H1 (cell line): ENCODE data around the gene C14orf93. TPM values are rescaled to one million over a fixed set of nuclear protein-coding genes. Genes with fewer than 3 reads are reported as not detected.

Experiments
- CTCF ChIA-PET: fragments of 300-600 bp; sonication (Branson Sonifier 250); formaldehyde crosslinking; loops from one replicate; lab custom pipeline; 2021; ENCODE audit not compliant: partially characterized antibody; lab: Charles Lee
- POLR2A ChIA-PET: fragments of 300-600 bp; sonication (Branson Sonifier 250); formaldehyde crosslinking; loops from one replicate; lab custom pipeline; 2021; ENCODE audit warnings: inconsistent platforms; ENCODE audit not compliant: partially characterized antibody; lab: Charles Lee
- DNase-seq, 2 experiments: peaks; one replicate each; pipeline versions ENCODE4 v3.0.0 to v3.0.0-alpha.2; 2010 to 2022; ENCODE audit warnings: low spot score in 2 of 2, low read depth in 1 of 2, mixed read lengths in 1 of 2
- FAIRE-seq: peaks from 2 replicates; lab custom pipeline; 2011; peaks lifted over from hg19 to GRCh38; lab: Jason Lieb, UNC
- H2AFZ ChIP-seq: 2 replicates; pipeline ENCODE4 v1.8.1; 2012; ENCODE audit warnings: low read length, inconsistent platforms
- H2AK5ac ChIP-seq: 2 replicates; pipeline ENCODE4 v1.6.1; 2013; ENCODE audit warnings: low read depth, low read length
- H2BK120ac ChIP-seq: replicated peaks from 2 replicates; pipeline ENCODE3; 2013; ENCODE audit warnings: low read depth, low read length, inconsistent platforms
- H2BK12ac ChIP-seq: 2 replicates; pipeline ENCODE4 v1.6.1; 2013; ENCODE audit warnings: low read depth, low read length
- H2BK15ac ChIP-seq: 2 replicates; pipeline ENCODE4 v1.6.1; 2013; ENCODE audit warnings: low read length
- H2BK20ac ChIP-seq: 2 replicates; pipeline ENCODE4 v1.6.1; 2013; ENCODE audit warnings: low read length
- H2BK5ac ChIP-seq: 2 replicates; pipeline ENCODE4 v1.6.1; 2013; ENCODE audit warnings: low read depth, low read length
- H3K14ac ChIP-seq: 2 replicates; pipeline ENCODE4 v1.6.1; 2013; ENCODE audit warnings: inconsistent platforms; ENCODE audit not compliant: insufficient read length
- H3K18ac ChIP-seq: 2 replicates; pipeline ENCODE4 v1.6.1; 2013; ENCODE audit warnings: low read length; ENCODE audit errors: extremely low read depth
- H3K23ac ChIP-seq: 2 replicates; pipeline ENCODE4 v1.6.1; 2013; ENCODE audit warnings: inconsistent platforms; ENCODE audit not compliant: insufficient read length
- H3K23me2 ChIP-seq: 2 replicates; pipeline ENCODE4 v1.6.1; 2013; ENCODE audit warnings: low read depth, low read length
- H3K27ac ChIP-seq: 2 replicates; pipeline ENCODE4 v1.6.1; 2011; ENCODE audit warnings: low read depth, low read length, inconsistent platforms
- H3K27me3 ChIP-seq, 4 experiments: replicated peaks in 1 of 4; 1 replicate in 1 of 4; 2 replicates in 3 of 4; pipeline versions ENCODE4 v1.6.1 to v1.8.1; 2011 to 2013; ENCODE audit warnings: low read length in 3 of 4, mild to moderate bottlenecking in 3 of 4, inconsistent platforms in 2 of 4, mixed read lengths in 2 of 4, moderate library complexity in 1 of 4; ENCODE audit not compliant: control insufficient read depth in 3 of 4, insufficient read depth in 3 of 4; ENCODE audit errors: extremely low read depth in 1 of 4
- H3K36me3 ChIP-seq, 4 experiments: 2 replicates each; pipeline versions ENCODE4 v1.6.1 to v1.8.1; 2011 to 2013; ENCODE audit warnings: mild to moderate bottlenecking in 4 of 4, low read length in 3 of 4, moderate library complexity in 2 of 4, control low read depth in 1 of 4, inconsistent platforms in 1 of 4; ENCODE audit not compliant: insufficient read depth in 4 of 4, control insufficient read depth in 2 of 4
- H3K4ac ChIP-seq: replicated peaks from 2 replicates; pipeline ENCODE3; 2013; ENCODE audit warnings: low read length, low read depth, mixed read lengths, inconsistent platforms; ENCODE audit not compliant: insufficient read length
- H3K4me1 ChIP-seq, 4 experiments: replicated peaks in 1 of 4; 1 replicate in 1 of 4; 2 replicates in 3 of 4; pipeline versions ENCODE4 v1.6.1 to v1.8.1; 2011 to 2013; ENCODE audit warnings: low read length in 3 of 4, inconsistent platforms in 2 of 4, mixed read lengths in 1 of 4; ENCODE audit not compliant: insufficient read depth in 4 of 4, control insufficient read depth in 3 of 4
- H3K4me2 ChIP-seq, 2 experiments: 2 replicates each; pipeline versions ENCODE4 v1.6.1 to v1.8.1; 2011 to 2013; ENCODE audit warnings: low read depth in 2 of 2, low read length in 2 of 2, control low read depth in 1 of 2, inconsistent platforms in 1 of 2, mild to moderate bottlenecking in 1 of 2; ENCODE audit not compliant: insufficient read depth in 1 of 2
- H3K4me3 ChIP-seq, 4 experiments: fragments of 200-600, 300-600 bp in 1 of 4; sonication (generic), shearing (Covaris generic), sonication (Bioruptor Twin) in 1 of 4; 2 replicates each; pipeline versions ENCODE4 v1.5.1 to v1.8.1; 2011 to 2016; ENCODE audit warnings: low read length in 4 of 4, low read depth in 3 of 4, control low read depth in 2 of 4, inconsistent platforms in 2 of 4, mild to moderate bottlenecking in 2 of 4, mixed read lengths in 1 of 4, moderate library complexity in 1 of 4; ENCODE audit not compliant: insufficient read depth in 2 of 4; ENCODE audit errors: extremely low read depth in 1 of 4
- H3K56ac ChIP-seq: replicated peaks from 2 replicates; pipeline ENCODE3; 2013; ENCODE audit warnings: low read depth, mild to moderate bottlenecking, mixed read lengths, low read length, inconsistent platforms; ENCODE audit not compliant: insufficient read length
- H3K79me1 ChIP-seq: 2 replicates; pipeline ENCODE4 v1.6.1; 2013; ENCODE audit warnings: low read depth, low read length, control low read depth
- H3K79me2 ChIP-seq, 2 experiments: 2 replicates each; pipeline versions ENCODE4 v1.6.1 to v1.8.1; 2012 to 2013; ENCODE audit warnings: low read length in 2 of 2, mild to moderate bottlenecking in 2 of 2, inconsistent platforms in 1 of 2; ENCODE audit not compliant: insufficient read depth in 2 of 2, control insufficient read depth in 1 of 2
- H3K9ac ChIP-seq, 4 experiments: replicated peaks in 1 of 4; 1 replicate in 1 of 4; 2 replicates in 3 of 4; pipeline versions ENCODE4 v1.6.1 to v1.8.1; 2011 to 2013; ENCODE audit warnings: low read depth in 3 of 4, low read length in 3 of 4, control low read depth in 2 of 4, mild to moderate bottlenecking in 2 of 4, moderate library complexity in 2 of 4, inconsistent platforms in 1 of 4; ENCODE audit errors: extremely low read depth in 1 of 4
- H3K9me3 ChIP-seq, 2 experiments: 2 replicates each; pipeline versions ENCODE4 v1.6.1 to v1.8.1; 2012 to 2013; ENCODE audit warnings: mild to moderate bottlenecking in 2 of 2, moderate library complexity in 2 of 2, control low read depth in 1 of 2, inconsistent platforms in 1 of 2, low read depth in 1 of 2, low read length in 1 of 2, mixed read lengths in 1 of 2; ENCODE audit not compliant: insufficient read depth in 2 of 2
- H4K20me1 ChIP-seq, 2 experiments: replicated peaks in 1 of 2; 2 replicates each; pipeline versions ENCODE3 to v1.8.1; 2011 to 2013; ENCODE audit warnings: inconsistent platforms in 2 of 2, low read length in 2 of 2, mild to moderate bottlenecking in 1 of 2; ENCODE audit not compliant: insufficient read depth in 2 of 2, control insufficient read depth in 1 of 2
- H4K5ac ChIP-seq: 2 replicates; pipeline ENCODE4 v1.6.1; 2013; ENCODE audit warnings: low read length, low read depth, mixed read lengths, inconsistent platforms; ENCODE audit not compliant: insufficient read length
- H4K8ac ChIP-seq: 2 replicates; pipeline ENCODE4 v1.8.0; 2013; ENCODE audit warnings: mild to moderate bottlenecking, moderate library complexity, low read length, inconsistent platforms; ENCODE audit not compliant: insufficient read depth; ENCODE audit errors: extremely low read depth
- H4K91ac ChIP-seq: replicated peaks from 2 replicates; pipeline ENCODE3; 2013; ENCODE audit warnings: low read length, mixed read lengths, inconsistent platforms; ENCODE audit not compliant: insufficient read length
- ASH2L ChIP-seq: fragments of 200-600, 300-600 bp; sonication (generic); IDR thresholded peaks from one replicate; pipeline ENCODE4 v1.7.1; 2017; ENCODE audit warnings: low read length
- BRCA1 ChIP-seq: IDR thresholded peaks from 2 replicates; pipeline ENCODE4 v1.6.1; 2012; ENCODE audit warnings: low read depth, low read length, improper control_type of control experiment
- FOSL1 ChIP-seq: IDR thresholded peaks from 2 replicates; pipeline ENCODE4 v1.6.1; 2011; ENCODE audit warnings: mild to moderate bottlenecking, low read depth, low read length, moderate library complexity; ENCODE audit not compliant: insufficient read depth
- HDAC6 ChIP-seq: IDR thresholded peaks from one replicate; pipeline ENCODE4 v1.7.1; 2012; ENCODE audit warnings: low read depth, mild to moderate bottlenecking, inconsistent platforms, low read length, moderate library complexity
- JUND ChIP-seq: IDR thresholded peaks from 2 replicates; pipeline ENCODE4 v1.6.1; 2011; ENCODE audit warnings: mild to moderate bottlenecking, improper control_type of control experiment, low read length
- KDM4A ChIP-seq: IDR thresholded peaks from one replicate; pipeline ENCODE4 v1.7.1; 2012; ENCODE audit warnings: low read depth, mild to moderate bottlenecking, moderate library complexity, low read length, inconsistent platforms; ENCODE audit not compliant: severe bottlenecking
- MAFK ChIP-seq: IDR thresholded peaks from 2 replicates; pipeline ENCODE4 v1.6.1; 2012; ENCODE audit warnings: low read depth, mild to moderate bottlenecking, improper control_type of control experiment, low read length
- RAD21 ChIP-seq, 2 experiments: IDR thresholded peaks in 1 of 2; conservative IDR thresholded peaks in 1 of 2; 2 replicates each; pipeline ENCODE4 v1.6.1; 2011; ENCODE audit warnings: low read depth in 2 of 2, low read length in 2 of 2, improper control_type of control experiment in 1 of 2, inconsistent platforms in 1 of 2, mild to moderate bottlenecking in 1 of 2, moderate library complexity in 1 of 2
- RBBP5 ChIP-seq: IDR thresholded peaks from 2 replicates; pipeline ENCODE4 v1.7.1; 2012; ENCODE audit warnings: low read depth, mild to moderate bottlenecking, inconsistent platforms, low read length, moderate library complexity, borderline replicate concordance
- RFX5 ChIP-seq: IDR thresholded peaks from 2 replicates; pipeline ENCODE4 v1.6.1; 2011; ENCODE audit warnings: low read depth, low read length, improper control_type of control experiment, borderline replicate concordance
- WGBS, 2 experiments: shearing (Covaris generic) in 1 of 2; methylation state at CpG; one replicate each; pipeline versions ENCODE4 v1.1.6 to v1.1.7; 2013 to 2015; ENCODE audit warnings: low lambda C conversion rate in 2 of 2, mixed read lengths in 2 of 2, inconsistent platforms in 1 of 2, low coverage in 1 of 2, missing lambda C conversion rate in 1 of 2; ENCODE audit not compliant: insufficient replicate concordance in 2 of 2, insufficient coverage in 1 of 2, insufficient read length in 1 of 2; ENCODE audit errors: extremely low coverage in 1 of 2, missing lambda C conversion rate in 1 of 2; 5-methylcytosine and 5-hydroxymethylcytosine counted together
- polyA plus RNA-seq, 7 experiments: library from polyadenylated mRNA; depleted of rRNA in 3 of 7; stranded (reverse) in 5 of 7; unstranded in 2 of 7; fragments of >200 nt in 5 of 7; fragments of 200-250 nt in 2 of 7; gene quantifications; 1 replicate in 5 of 7; 2 replicates in 1 of 7; 4 replicates in 1 of 7; pipeline versions ENCODE4 v1.2.1 to v1.2.3, GENCODE V29; 2011 to 2013; ENCODE audit warnings: missing spikeins in 2 of 7, mixed read lengths in 2 of 7
- total RNA-seq: library from RNA; stranded (reverse); fragmentation: NEBNext Ultra II Directional; extraction: Animal tissue kit (Norgen Biotek cat#: 25700); gene quantifications from 2 replicates; pipeline ENCODE4 v1.2.1, GENCODE V29; 2021
- TF ChIP-seq, protein P1 (sequence below): IDR thresholded peaks from 2 replicates; pipeline ENCODE4 v1.6.1; 2012; ENCODE audit warnings: inconsistent platforms

The C14orf93 gene
- total and polyA plus RNA-seq, 2 of the 8 experiments (the other 6 are each of a cell fraction or from before 2014, with no cell fraction given), result 7.8 to 8.2 TPM

DNA sequence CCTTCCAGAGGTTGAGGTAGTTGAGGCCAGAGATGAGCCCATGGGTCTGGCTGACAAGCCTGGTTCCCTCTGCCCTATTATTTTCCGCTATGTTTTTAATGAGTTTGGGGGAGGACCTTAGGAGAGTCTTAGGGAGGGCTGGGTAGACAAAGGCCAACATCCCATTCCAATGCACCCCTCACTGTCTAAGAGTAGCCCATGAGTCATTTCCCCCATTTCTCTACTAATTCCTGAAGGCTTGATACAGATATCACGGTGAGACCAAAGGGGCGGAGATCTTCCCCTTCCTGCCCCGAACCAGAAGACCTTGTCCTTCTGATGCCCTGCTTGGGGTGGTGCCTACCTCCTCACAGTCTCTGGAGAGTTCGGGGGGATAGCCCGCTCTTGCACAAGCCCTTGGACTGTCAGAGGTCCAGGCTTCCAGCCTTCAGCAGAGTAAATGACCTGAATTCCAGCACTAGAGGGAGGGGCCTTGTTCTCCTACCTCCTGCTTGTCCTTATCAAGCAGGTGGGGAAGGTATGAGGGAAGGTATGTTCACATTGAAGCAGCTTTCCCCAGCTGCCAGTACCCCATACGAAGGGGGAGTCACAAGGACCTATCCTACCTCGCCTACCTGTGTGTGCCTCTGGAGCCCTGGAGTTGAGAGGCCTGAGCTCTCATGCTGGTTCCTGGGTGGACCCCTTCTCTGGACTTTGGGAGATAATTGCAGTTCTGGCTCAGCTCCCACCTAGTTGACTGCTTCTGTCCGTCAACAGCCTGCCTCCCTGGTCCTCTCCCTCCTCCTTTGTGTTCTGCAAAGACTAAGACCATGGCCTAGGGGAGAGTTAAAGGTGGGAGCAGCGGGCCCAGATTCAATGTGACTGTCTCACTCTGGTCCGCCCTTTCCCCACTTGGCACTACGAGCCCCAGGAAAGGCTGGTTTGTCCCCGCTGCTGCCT lies 35.7 kb upstream of the C14orf93 start:
- POLR2A ChIA-PET, result interaction anchor here (1.0 to 1.6 kb wide), 2 partner anchors 12 to 23 kb away, joined by 3 to 5 read pairs; no protein-coding TSS in a partner anchor
- Histone ChIP-seq H2BK120ac (no peak overlapping the region), H4K8ac (no peak overlapping the region), H2BK15ac (no peak overlapping the region), H3K4ac (no peak overlapping the region), H3K4me1 (peaks cover 0 to 7% (median 0%) of the 10 kb centered on the region in 4 experiments; a peak in 1 of 7 replicates), H3K79me1 (no peaks in the 10 kb centered on the region; the same call in 1 of the 2 replicates), H3K9ac (no peak overlapping the region), H3K4me2 (no peak overlapping the region), H3K36me3 (peaks cover 0 to 10% (median 3%) of the 10 kb centered on the region in 4 experiments; a peak in 5 of 8 replicates), H2BK20ac (no peak overlapping the region), H3K79me2 (no peaks in the 10 kb centered on the region), H3K9me3 (no peaks in the 10 kb centered on the region), H3K18ac (no peak overlapping the region), H3K14ac (no peak overlapping the region), H4K91ac (no peak overlapping the region), H2BK12ac (no peak overlapping the region), H4K20me1 (no peaks in the 10 kb centered on the region), H2AK5ac (no peak overlapping the region), H3K27ac (no peak overlapping the region), H2AFZ (no peak overlapping the region), H4K5ac (no peak overlapping the region), H3K56ac (no peak overlapping the region), H2BK5ac (no peak overlapping the region), H3K27me3 (no peaks in the 10 kb centered on the region), H3K23ac (no peak overlapping the region), H3K23me2 (no peaks in the 10 kb centered on the region), H3K4me3 (no peak overlapping the region)
- CTCF ChIA-PET, result interaction anchor here (0.8 to 29.2 kb wide), 2 partner anchors 11 to 55 kb away, joined by 3 to 785 read pairs; partner anchors contain the start of gene AJUBA
- 96% methylated on average over 13 of the region's 13 CpGs; no CpG with 5 or more reads in 1 of the 2 experiments for WGBS, 2 experiments
- DNase-seq (no peak), FAIRE-seq (no peak)
- TF ChIP-seq JUND, result no peak
- no peak for TF ChIP-seq BRCA1
- no peak for TF ChIP-seq RAD21 (IDR thresholded peaks at IDR 0.05 in 1 of 2, conservative IDR thresholded peaks at IDR 0.05 in 1 of 2; ENCODE audit: low read depth in 2 of 2, low read length in 2 of 2)
- TF ChIP-seq ASH2L, result no peak
- no peak for TF ChIP-seq MAFK
- TF ChIP-seq FOSL1, result no peak
- TF ChIP-seq KDM4A, result no peak
- TF ChIP-seq RFX5, result no peak
- TF ChIP-seq, protein P1, sequence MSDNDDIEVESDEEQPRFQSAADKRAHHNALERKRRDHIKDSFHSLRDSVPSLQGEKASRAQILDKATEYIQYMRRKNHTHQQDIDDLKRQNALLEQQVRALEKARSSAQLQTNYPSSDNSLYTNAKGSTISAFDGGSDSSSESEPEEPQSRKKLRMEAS, result no peak
- TF ChIP-seq RBBP5, result no peak
- TF ChIP-seq HDAC6, result no peak
